ENCODE results near the gene APBB1.

DNA sequence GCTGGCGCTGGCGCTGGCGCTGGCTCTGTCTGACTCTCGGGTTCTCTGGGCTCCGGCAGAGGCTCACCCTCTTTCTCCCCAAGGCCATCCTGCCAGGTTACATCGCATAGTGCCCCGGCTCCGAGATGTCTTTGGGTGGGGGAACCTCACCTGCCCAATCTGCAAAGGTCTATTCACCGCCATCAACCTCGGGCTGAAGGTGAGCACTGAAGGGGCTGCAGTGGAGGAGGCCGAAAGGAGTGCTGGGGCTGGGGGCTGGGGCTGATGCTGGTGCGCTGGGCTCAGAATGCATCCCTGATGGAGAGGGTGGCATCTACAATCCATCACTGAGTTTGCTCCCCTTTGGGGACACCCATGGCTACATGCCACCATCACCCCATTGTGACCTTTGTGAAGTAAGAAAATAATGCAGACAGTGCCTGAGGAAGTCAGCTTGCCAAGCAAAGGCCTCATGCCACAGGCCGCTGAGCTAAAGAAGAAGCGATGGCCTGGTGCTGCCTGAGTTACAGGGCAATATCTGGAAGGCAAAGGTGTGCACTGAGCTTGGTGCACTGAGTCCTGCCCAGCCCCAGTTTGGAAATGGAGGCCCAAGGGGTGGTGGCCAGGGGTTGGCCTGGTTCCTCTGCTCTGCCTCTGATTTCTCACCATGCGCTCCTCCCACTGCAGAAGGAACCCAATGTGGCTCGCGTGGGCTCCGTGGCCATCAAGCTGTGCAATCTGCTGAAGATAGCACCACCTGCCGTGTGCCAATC, 28.0 kb downstream of the APBB1 start:
- TF ChIP-seq, protein P1, sequence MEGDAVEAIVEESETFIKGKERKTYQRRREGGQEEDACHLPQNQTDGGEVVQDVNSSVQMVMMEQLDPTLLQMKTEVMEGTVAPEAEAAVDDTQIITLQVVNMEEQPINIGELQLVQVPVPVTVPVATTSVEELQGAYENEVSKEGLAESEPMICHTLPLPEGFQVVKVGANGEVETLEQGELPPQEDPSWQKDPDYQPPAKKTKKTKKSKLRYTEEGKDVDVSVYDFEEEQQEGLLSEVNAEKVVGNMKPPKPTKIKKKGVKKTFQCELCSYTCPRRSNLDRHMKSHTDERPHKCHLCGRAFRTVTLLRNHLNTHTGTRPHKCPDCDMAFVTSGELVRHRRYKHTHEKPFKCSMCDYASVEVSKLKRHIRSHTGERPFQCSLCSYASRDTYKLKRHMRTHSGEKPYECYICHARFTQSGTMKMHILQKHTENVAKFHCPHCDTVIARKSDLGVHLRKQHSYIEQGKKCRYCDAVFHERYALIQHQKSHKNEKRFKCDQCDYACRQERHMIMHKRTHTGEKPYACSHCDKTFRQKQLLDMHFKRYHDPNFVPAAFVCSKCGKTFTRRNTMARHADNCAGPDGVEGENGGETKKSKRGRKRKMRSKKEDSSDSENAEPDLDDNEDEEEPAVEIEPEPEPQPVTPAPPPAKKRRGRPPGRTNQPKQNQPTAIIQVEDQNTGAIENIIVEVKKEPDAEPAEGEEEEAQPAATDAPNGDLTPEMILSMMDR (IDR thresholded peaks at IDR 0.05 in 2 of 3, conservative IDR thresholded peaks at IDR 0.05 in 1 of 3; ENCODE audit: borderline replicate concordance in 1 of 3, insufficient read depth in 1 of 3, low read depth in 2 of 3, low read length in 2 of 3), result no peak
- TF ChIP-seq SIN3A (IDR thresholded peaks at IDR 0.05; ENCODE audit: low read depth) (no peak), ELF1 (IDR thresholded peaks at IDR 0.05; ENCODE audit: borderline replicate concordance, low read depth) (no peak), POLR2AphosphoS5 (IDR thresholded peaks at IDR 0.05; ENCODE audit: low read depth, low read length) (no peak), YY1 (IDR thresholded peaks at IDR 0.05; ENCODE audit: extremely low read depth, insufficient replicate concordance, low read depth, low read length) (no peak), POLR2A (IDR thresholded peaks at IDR 0.05; ENCODE audit: borderline replicate concordance, extremely low read depth, insufficient read depth, insufficient read length) (no peak)
- TF ChIP-seq, protein P2, sequence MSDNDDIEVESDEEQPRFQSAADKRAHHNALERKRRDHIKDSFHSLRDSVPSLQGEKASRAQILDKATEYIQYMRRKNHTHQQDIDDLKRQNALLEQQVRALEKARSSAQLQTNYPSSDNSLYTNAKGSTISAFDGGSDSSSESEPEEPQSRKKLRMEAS (IDR thresholded peaks at IDR 0.05), result no peak

Measured in HCT116 (cell line).